ENCODE results near the gene AARS2. TPM values are rescaled to one million over a fixed set of nuclear protein-coding genes. Genes with fewer than 3 reads are reported as not detected.
A peak's percentile ranks its signal among the peaks of the same experiment; 100 is the strongest.

The AARS2 gene
- total and polyA plus RNA-seq, 11 donors: 4.1 to 9.8 (median 7.6) TPM

- Histone ChIP-seq H3K9me3 (no peaks in the 10 kb centered on the region), H3K4me3 (no peak overlapping the region), H3K36me3 (no peaks in the 10 kb centered on the region), H3K27me3 (peaks cover 0 to 7% (median 0%) of the 10 kb centered on the region in 9 donors), H3K27ac (peak overlapping the region in 1 of 12 donors; percentile 42), H3K4me1 (peaks cover 0 to 12% (median 5%) of the 10 kb centered on the region in 12 donors)
- no peak for TF ChIP-seq POLR2A (IDR thresholded peaks at IDR 0.05)
- peak; percentile 51 to 79 (median 61) for TF ChIP-seq CTCF (IDR thresholded peaks at IDR 0.05)
- peak; percentile 57 to 83 (median 78) for ATAC-seq
- WGBS, 4 donors: 4 to 6% (median 5%) methylated on average over 11 of the region's 11 CpGs
- intact Hi-C loops (cut with DNase I): loop anchor here (1.0 to 10.0 kb wide), 12 partner anchors 70 to 242 kb away; partner anchors contain the start of genes CAPN11 (in 1 of the 10) and NFKBIE (in 1 of the 10)
- DNase-seq: peak in 4 of 5 donors; percentile 44 to 58 (median 46)
Measured at GRCh38 chr6:44338228-44339122, 25.3 kb upstream of the AARS2 start.

- H3K9me3 ChIP-seq: no peaks in the 10 kb centered on the region
- peaks cover 0 to 20% (median 4%) of the 10 kb centered on the region in 9 donors for H3K27me3 ChIP-seq
- H3K4me3 ChIP-seq: no peak overlapping the region
- no peaks in the 10 kb centered on the region for H3K36me3 ChIP-seq
- no peak for DNase-seq
- H3K27ac ChIP-seq: no peak overlapping the region
- 40 to 63% (median 46%) methylated on average over 1 of the region's 1 CpG for WGBS, 4 donors
- ATAC-seq: no peak
- TF ChIP-seq POLR2A (IDR thresholded peaks at IDR 0.05) (no peak), CTCF (IDR thresholded peaks at IDR 0.05) (no peak)
- intact Hi-C loops (cut with DNase I): loop anchor here in 9 of 10 donors (2.0 to 10.0 kb wide), 9 partner anchors 67 to 238 kb away; partner anchors contain the start of genes CAPN11 (in 1 of the 9) and NFKBIE (in 1 of the 9)
- H3K4me1 ChIP-seq: peaks cover 0 to 3% (median 0%) of the 10 kb centered on the region in 12 donors
Measured at GRCh38 chr6:44335631-44336030, 22.5 kb upstream of the AARS2 start.

- Histone ChIP-seq H3K36me3 (no peaks in the 10 kb centered on the region), H3K4me3 (no peak overlapping the region), H3K27me3 (peaks cover 0 to 36% (median 10%) of the 10 kb centered on the region in 9 donors), H3K9me3 (no peaks in the 10 kb centered on the region), H3K4me1 (peaks cover 0 to 3% (median 0%) of the 10 kb centered on the region in 12 donors), H3K27ac (no peak overlapping the region)
- no peak for DNase-seq
- 86 to 89% (median 87%) methylated on average over 5 of the region's 5 CpGs for WGBS, 4 donors
- no peak for TF ChIP-seq POLR2A (IDR thresholded peaks at IDR 0.05)
- no peak for TF ChIP-seq CTCF (IDR thresholded peaks at IDR 0.05)
- ATAC-seq: no peak
- intact Hi-C loops (cut with DNase I): loop anchor here in 5 of 10 donors (10.0 kb wide), 4 partner anchors 159 to 229 kb away; partner anchors contain the start of gene CAPN11 (in 1 of the 5)
Measured at GRCh38 chr6:44333942-44334341, 20.8 kb upstream of the AARS2 start.
